Activated T-cell treated with anti-CD3 and anti-CD28 coated beads, Interleukin-2, amount 50 U/mL, for 4 hours (primary cell): ENCODE measurements around the gene CEP112. TPM values are rescaled to one million over a fixed set of nuclear protein-coding genes. Genes with fewer than 3 reads are reported as not detected.
"Not testable (repeated sequence)": the region's sequence is repeated elsewhere in the genome, so short reads cannot be mapped to it uniquely, and the experiment has no call there.

Experiments
- ATAC-seq, 2 donors: fragments of 200-7000 bp; cut with Tn5 transposase; one replicate each; pipeline ENCODE4 v1.10.0; 2021
- DNase-seq: peaks from one replicate; pipeline ENCODE4 v3.0.0-alpha.2; 2020
- H3K27me3 Mint-ChIP-seq: one replicate; pipeline ENCODE4 v1.8.0; 2021; ENCODE audit warnings: low read depth, mixed read lengths
- H3K36me3 Mint-ChIP-seq: one replicate; pipeline ENCODE4 v1.8.0; 2022; ENCODE audit warnings: mixed read lengths; ENCODE audit not compliant: insufficient read depth
- H3K4me1 Mint-ChIP-seq: one replicate; pipeline ENCODE4 v1.8.0; 2021; ENCODE audit warnings: low read depth, mixed read lengths
- H3K4me3 Mint-ChIP-seq: one replicate; pipeline ENCODE4 v1.8.0; 2021; ENCODE audit warnings: mild to moderate bottlenecking, moderate library complexity, mixed read lengths
- H3K9me3 Mint-ChIP-seq: one replicate; pipeline ENCODE4 v1.8.0; 2021; ENCODE audit warnings: mixed read lengths
- total RNA-seq, 3 donors: library from RNA; stranded (reverse); gene quantifications; one replicate each; pipeline ENCODE4 v1.2.1, GENCODE V29; 2021

The CEP112 gene
- total RNA-seq, 3 donors from 2014 or later = 0.71 to 1.5 (median 0.95) TPM

DNA sequence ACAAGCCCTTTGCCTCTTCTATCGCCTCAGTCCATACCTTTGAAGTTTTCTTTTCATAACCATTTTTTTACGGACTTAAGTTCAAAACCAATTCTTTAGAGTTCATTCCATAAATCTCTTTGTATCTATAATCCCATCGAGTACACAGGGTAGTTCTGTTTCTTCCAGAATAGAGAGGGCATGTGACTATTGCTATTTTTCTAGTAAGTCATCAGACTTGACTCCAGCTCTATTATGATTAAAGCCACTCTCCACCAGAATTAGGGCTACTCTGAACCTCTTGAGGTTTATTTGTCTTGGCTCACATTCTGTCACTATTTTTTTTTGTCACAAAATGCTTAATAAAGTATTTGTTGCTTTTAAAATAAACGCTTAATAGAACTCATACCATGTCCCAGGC is 438.6 kb downstream of the CEP112 start:
- Mint-ChIP-seq H3K9me3 (no peaks in the 10 kb centered on the region), H3K4me3 (no peak overlapping the region), H3K36me3 (no peaks in the 10 kb centered on the region), H3K27me3 (peaks cover 2% of the 10 kb centered on the region), H3K4me1 (peaks cover 26% of the 10 kb centered on the region)
- no peak for ATAC-seq
- no peak for DNase-seq

DNA sequence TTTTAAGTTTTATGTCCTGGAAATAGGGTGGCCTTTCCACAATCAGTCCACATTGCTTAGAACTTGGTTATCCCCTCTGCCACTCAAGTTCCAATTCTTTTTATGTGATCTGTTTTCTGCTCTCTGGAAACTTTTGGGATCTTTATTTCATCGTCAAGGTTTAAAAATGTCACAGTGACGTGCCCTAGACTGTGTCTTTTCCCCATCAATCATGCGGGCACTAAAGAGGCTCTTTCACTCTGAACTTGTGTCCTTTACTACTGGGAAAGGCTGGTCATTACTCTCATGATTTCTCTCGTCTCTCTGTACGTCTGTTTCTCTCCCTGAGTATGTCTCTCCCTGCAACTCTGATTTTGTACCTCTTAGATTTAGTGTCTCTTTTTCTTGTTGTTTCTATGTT is 440.7 kb downstream of the CEP112 start:
- no peak for DNase-seq
- Mint-ChIP-seq H3K9me3 (no peaks in the 10 kb centered on the region), H3K27me3 (peaks cover 2% of the 10 kb centered on the region), H3K36me3 (no peaks in the 10 kb centered on the region), H3K4me1 (peaks cover 26% of the 10 kb centered on the region), H3K4me3 (no peak overlapping the region)
- no peak for ATAC-seq

DNA sequence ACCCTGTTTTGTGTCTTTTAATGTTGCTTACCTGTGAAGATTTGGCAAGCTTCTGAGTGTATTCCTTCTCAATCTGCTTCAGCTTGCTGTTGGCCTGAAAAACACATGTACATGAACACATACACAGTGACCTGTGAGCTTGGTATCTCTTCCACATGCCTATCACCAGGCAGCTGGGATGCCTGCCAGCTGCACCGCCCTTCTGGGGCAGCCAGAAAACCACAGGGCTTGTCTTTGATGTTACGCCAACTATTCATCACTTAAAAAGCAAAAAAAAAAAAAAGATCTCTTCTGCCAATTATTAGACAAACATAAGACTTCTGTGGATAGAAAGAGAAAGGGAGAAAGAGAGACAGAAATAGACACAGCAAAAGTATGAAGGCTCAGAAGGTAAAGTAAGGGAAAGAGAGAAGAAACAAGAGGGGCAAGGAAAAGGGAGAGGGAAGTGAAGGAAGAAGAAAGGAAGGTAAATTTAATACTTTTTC is 441.3 kb downstream of the CEP112 start:
- Mint-ChIP-seq H3K9me3 (no peaks in the 10 kb centered on the region), H3K27me3 (peaks cover 2% of the 10 kb centered on the region), H3K4me1 (peaks cover 26% of the 10 kb centered on the region), H3K4me3 (peak overlapping the region; percentile 7), H3K36me3 (no peaks in the 10 kb centered on the region)
- ATAC-seq = peak; percentile 67 to 89
- DNase-seq = peak; percentile 22

DNA sequence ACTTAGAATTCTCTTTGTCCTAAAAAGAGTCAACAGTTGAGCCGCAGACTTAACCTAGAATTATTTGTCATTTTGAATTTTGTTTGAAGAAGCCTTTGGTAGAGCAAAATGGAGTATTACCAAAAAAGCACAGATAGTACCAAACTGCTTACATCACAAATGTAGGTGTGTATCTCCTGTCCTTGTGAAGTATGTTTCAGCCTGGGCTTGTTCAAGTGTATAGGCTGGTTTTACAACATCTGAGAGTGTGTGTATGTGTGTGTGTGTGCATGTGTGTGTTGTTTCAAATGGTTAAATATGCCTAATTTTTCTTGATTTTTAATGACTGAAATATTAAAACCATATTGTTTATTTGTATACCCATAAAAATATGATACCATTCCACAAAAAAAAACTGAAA is 441.8 kb downstream of the CEP112 start:
- no peak for DNase-seq
- no peaks in the 10 kb centered on the region for H3K36me3 Mint-ChIP-seq
- H3K27me3 Mint-ChIP-seq = peaks cover 2% of the 10 kb centered on the region
- peaks cover 26% of the 10 kb centered on the region for H3K4me1 Mint-ChIP-seq
- H3K9me3 Mint-ChIP-seq = no peaks in the 10 kb centered on the region
- no peak for ATAC-seq
- no peak overlapping the region for H3K4me3 Mint-ChIP-seq

DNA sequence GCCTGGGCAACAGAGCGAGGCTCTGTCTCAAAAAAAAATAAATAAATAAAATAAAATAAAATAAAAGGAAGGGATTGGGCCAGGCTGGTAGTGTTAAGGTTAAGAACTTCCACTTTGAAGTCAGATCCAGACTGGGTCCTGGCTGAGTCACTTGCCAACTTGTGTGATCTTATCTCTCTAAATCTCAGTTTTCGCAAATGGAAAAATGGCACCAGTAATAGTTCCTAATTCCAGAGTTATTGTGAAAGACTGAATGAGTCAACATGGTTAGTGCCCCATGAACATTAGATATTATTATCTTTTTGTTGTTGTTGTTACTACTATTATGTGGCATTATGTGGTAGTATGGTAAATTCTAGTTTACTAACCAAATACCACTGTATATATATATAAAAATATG is 442.5 kb downstream of the CEP112 start:
- H3K4me1 Mint-ChIP-seq = peaks cover 26% of the 10 kb centered on the region
- DNase-seq (no peak), ATAC-seq (no peak)
- H3K36me3 Mint-ChIP-seq = no peaks in the 10 kb centered on the region
- H3K27me3 Mint-ChIP-seq = peaks cover 2% of the 10 kb centered on the region
- H3K9me3 Mint-ChIP-seq = no peaks in the 10 kb centered on the region
- no peak overlapping the region for H3K4me3 Mint-ChIP-seq

DNA sequence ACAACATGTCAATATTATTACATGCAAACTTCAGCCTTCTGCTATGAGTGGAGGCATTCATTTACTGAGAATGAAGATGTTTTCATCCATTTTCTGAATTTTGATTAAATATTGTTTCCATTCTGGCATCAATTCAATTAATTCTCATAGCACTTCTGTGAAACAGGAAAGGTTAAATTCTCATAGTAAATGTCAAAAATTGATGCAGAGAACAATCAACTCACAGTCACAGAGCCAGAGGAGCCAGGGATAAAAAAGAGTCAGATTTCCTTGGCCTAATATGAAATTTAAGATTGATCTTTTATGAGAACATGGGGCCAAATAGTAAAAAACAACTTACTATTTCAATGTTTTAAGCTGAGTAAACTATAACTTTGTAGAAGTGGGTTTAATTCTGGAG is 446.7 kb downstream of the CEP112 start:
- Mint-ChIP-seq H3K36me3 (no peaks in the 10 kb centered on the region), H3K4me3 (no peak overlapping the region), H3K9me3 (no peaks in the 10 kb centered on the region), H3K4me1 (peaks cover 26% of the 10 kb centered on the region), H3K27me3 (no peaks in the 10 kb centered on the region)
- DNase-seq (no peak), ATAC-seq (no peak)

DNA sequence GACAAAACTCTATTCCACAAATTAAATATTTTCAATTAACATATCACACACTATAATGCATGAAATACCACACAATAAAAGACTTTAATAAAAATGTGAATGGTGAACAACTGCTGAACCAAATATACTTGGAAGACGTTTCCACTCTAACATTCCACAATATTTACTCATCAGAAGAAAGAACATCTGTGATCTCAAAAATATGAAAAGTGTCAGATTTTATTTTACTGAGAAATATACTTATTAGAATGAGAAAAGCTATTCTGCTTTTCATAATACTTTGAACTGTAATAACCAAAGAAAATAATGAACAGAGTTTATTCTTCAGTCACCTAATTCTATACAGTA is 448.7 kb downstream of the CEP112 start:
- no peaks in the 10 kb centered on the region for H3K36me3 Mint-ChIP-seq
- DNase-seq = no peak
- H3K4me3 Mint-ChIP-seq = no peak overlapping the region
- H3K9me3 Mint-ChIP-seq = peaks cover 4% of the 10 kb centered on the region
- peaks cover 23% of the 10 kb centered on the region for H3K4me1 Mint-ChIP-seq
- no peak for ATAC-seq
- no peaks in the 10 kb centered on the region for H3K27me3 Mint-ChIP-seq

DNA sequence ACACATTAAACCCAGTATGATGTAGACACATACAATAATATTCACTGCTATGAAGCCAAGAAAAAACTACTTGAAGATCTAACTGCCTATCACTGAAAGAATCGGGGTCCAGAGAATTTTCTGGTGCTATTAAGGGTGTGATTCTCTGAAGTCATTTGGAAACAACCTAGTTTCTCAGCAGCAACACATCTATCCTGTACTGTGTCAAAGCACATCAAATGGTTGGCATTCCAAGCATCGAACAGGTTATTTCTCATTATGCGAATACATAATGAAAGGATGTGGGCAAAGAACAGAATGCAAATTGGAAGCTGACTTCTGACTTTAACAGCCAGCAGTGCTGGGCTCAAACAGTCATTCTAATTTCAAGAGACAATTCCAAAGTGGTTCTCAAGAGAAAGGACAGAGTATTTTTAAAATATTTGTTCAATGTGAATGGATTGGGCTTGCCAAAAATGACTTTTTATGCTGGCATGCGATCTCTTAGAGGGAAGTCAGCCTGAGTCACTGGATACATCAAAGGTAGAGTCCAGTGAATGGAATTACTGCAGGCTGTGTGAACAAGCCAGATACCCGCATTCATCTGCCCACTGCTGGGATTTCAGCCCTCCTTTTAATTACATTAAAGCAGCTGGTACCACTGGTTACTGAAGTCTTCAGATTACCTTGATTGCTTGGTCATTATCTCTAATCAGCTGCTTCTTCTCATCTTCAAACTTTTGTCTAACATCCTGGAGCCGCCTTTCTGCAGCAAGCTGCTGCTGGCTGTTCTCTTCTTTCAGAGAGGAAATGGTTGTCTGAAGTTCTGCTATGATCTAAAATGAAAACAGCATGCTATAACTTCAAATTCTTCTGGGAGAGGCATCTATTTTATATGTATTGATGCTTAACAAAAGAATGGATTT is 449.3 kb downstream of the CEP112 start:
- Mint-ChIP-seq H3K4me3 (no peak overlapping the region), H3K9me3 (peaks cover 4% of the 10 kb centered on the region), H3K27me3 (no peaks in the 10 kb centered on the region), H3K4me1 (peaks cover 23% of the 10 kb centered on the region), H3K36me3 (no peaks in the 10 kb centered on the region)
- DNase-seq (no peak), ATAC-seq (no peak)

DNA sequence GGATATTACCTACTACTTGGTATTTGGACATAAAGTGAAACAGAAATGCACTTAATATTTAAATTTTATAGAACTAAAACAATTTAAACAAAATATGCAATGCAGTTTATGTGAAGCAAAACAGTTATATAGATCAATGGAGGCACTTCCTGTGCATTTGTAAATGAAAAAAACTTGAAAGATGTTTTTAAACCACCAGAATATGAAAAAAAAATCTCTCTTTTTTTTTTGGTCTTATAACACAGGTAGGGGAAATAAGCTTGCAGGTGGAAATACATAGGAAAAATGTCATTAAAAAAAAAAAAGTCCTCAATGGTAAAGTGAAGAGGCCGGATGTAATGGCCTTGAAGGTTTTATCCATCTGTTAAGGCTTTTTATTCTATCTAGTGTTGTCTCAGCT is 450.2 kb downstream of the CEP112 start:
- Mint-ChIP-seq H3K4me3 (no peak overlapping the region), H3K36me3 (no peaks in the 10 kb centered on the region), H3K4me1 (peaks cover 23% of the 10 kb centered on the region), H3K27me3 (no peaks in the 10 kb centered on the region), H3K9me3 (peaks cover 4% of the 10 kb centered on the region)
- no peak for DNase-seq
- ATAC-seq = no peak

DNA sequence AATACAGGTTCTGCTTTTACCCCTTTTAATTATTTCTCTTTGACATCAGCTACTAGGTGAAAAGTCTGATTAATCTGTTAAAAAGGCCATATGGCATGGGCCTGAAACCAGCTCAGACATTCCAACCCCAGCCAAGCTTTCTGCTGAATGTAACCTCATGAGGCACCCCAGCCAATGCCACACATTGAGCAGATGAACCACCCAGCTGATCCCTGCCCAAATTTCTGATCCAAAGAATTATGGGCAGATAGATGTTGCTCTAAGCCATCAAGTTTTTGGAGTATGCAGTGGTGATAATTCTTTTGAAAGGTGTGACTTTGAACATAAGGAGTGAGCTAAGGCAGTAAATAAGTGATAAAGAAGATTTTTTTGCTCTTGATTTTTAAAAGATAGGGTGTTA is 452.9 kb downstream of the CEP112 start:
- H3K27me3 Mint-ChIP-seq = no peaks in the 10 kb centered on the region
- H3K9me3 Mint-ChIP-seq = peaks cover 4% of the 10 kb centered on the region
- ATAC-seq (no peak), DNase-seq (no peak)
- H3K36me3 Mint-ChIP-seq = no peaks in the 10 kb centered on the region
- H3K4me3 Mint-ChIP-seq = no peak overlapping the region
- peaks cover 23% of the 10 kb centered on the region for H3K4me1 Mint-ChIP-seq

DNA sequence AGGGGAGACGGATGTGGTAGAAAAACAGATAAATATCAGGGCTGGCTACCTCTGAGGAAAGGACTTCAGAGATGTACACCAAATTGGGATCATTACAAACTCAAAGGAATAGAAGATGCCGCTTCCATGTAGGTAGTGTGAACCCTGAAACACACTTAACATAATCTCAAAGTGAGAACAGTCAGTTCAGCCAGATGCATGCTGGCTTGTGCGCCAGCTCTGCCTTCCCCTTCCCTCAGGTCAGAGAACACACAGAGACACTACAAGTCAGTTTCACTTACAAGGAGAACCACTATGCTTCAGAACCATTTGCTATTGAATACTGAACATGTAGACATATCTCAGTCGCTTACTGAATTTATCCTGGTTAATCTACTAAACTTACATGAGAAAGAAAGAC is 454.5 kb downstream of the CEP112 start:
- Mint-ChIP-seq H3K4me3 (no peak overlapping the region), H3K27me3 (no peaks in the 10 kb centered on the region), H3K36me3 (no peaks in the 10 kb centered on the region), H3K4me1 (peaks cover 21% of the 10 kb centered on the region), H3K9me3 (peaks cover 4% of the 10 kb centered on the region)
- ATAC-seq (no peak), DNase-seq (no peak)

DNA sequence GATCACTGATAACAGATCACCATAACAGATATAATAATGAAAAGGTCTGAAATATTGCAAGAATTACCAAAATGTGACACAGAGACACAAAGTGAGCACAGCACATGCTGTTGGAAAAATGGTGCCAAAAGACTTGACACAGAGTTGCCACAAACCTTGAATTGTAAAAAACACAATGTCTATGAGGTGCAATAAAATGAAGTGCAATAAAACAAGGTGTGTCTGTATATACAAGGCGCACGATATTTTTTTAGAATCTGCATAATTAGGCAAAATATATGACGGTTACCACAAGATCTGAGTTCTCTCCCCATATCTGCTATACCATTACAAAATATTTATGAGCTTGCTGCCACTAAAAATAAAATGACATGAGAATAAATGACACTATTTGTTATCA is 458.6 kb downstream of the CEP112 start:
- no peaks in the 10 kb centered on the region for H3K27me3 Mint-ChIP-seq
- no peaks in the 10 kb centered on the region for H3K9me3 Mint-ChIP-seq
- DNase-seq (no peak), ATAC-seq (no peak)
- H3K4me1 Mint-ChIP-seq = peaks cover 7% of the 10 kb centered on the region
- no peak overlapping the region for H3K4me3 Mint-ChIP-seq
- no peaks in the 10 kb centered on the region for H3K36me3 Mint-ChIP-seq

DNA sequence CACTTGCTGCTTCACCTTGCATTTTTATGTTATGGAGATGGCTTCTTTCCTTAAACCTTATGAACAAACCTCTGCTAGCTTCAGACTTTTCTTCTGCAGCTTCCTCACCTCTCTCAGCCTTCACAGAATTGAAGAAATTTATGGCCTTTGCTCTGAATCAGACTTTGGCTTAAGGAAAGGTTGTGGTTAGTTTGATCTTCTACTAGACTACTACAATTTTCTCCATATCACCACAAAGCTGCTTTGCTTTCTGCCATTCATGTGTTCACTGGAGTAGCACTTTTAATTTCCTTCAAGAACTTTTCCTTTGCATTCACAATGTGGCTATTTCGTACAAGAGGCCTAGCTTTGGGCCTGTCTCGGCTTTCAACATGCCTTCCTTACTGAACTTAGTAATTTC is 459.3 kb downstream of the CEP112 start:
- not testable (repeated sequence) for H3K27me3 Mint-ChIP-seq, H3K4me3 Mint-ChIP-seq, H3K36me3 Mint-ChIP-seq, ATAC-seq, H3K4me1 Mint-ChIP-seq, DNase-seq, H3K9me3 Mint-ChIP-seq

DNA sequence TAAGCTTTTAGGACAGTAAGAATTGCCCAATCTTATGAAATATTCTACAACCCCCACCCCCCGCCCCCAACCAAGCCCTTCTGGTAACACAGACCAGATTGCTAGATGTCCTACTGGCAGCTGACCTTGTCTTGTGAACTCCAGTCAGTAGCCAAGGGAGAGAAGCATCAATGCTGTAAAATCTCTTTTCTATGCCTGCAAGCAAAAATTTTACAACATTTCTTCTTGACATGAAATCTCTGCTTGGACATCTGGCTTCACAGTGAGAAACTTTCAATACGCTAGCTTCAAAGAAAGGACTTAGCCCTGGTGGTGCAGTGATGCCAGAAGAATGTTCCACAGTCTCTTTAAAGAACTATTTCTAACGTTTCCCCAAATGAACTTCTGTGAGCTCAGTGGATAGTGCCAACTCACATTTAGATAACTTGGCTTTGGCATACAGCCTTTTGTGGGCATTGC is 461.2 kb downstream of the CEP112 start:
- Mint-ChIP-seq H3K4me1 (peaks cover 7% of the 10 kb centered on the region), H3K36me3 (no peaks in the 10 kb centered on the region), H3K27me3 (peaks cover 1% of the 10 kb centered on the region), H3K9me3 (no peaks in the 10 kb centered on the region), H3K4me3 (no peak overlapping the region)
- DNase-seq = no peak
- ATAC-seq = no peak

DNA sequence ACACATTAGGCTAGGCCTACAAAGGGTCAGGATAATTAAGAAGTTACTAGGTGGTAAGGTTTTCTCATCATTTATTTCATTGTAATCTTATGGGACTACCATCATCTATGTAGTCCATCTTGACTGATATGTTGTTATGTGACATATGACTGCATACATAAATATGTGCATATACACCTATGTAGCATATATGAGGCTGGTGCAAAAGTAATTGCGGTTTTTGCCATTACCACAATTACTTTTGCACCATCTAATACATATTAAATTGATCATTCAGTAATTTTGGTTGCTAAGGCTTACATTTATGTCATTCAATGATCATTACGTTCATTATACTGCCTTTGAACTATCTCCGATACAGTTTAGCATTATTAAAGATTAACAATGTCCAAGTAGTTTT is 462.7 kb downstream of the CEP112 start:
- Mint-ChIP-seq H3K9me3 (no peaks in the 10 kb centered on the region), H3K27me3 (peaks cover 1% of the 10 kb centered on the region), H3K36me3 (no peaks in the 10 kb centered on the region), H3K4me1 (peaks cover 7% of the 10 kb centered on the region), H3K4me3 (no peak overlapping the region)
- ATAC-seq = no peak
- DNase-seq = no peak
